Measurements from ENCODE around the gene DRD1.
"Not testable (repeated sequence)": the region's sequence is repeated elsewhere in the genome, so short reads cannot be mapped to it uniquely, and the experiment has no call there.

DRD1 gene

DNA sequence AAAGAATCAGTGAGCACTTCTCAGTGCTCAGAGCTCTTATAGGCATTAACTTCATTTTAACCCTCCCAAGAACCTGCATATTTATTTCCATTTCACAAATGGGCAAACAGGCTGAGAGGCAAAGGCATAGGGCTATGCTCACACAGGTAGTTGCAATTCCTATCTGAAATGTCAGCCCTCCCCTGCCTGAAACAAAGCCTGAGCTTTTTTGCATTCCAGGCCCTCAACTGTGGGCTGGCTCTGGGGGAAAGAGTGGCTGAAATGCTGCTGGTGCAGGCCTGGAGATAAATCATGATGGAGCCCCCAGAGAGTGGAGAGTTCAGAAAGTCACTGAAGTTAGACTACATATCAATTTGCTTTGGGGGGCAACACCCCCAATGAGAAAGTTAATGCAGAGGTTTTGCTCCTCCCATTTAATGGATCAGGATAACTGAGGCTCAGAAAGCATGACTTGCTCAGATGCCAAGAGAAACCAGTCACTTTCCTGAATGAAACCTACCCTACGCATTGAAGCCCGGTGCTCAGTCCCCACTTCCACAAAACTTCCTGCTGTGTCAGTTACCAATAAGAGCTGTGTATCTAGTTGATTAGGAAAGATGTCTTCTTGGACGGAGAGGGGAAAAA, 5.6 kb downstream of the DRD1 start:
- TF ChIP-seq Cebpa-rat (IDR thresholded peaks at IDR 0.05) = no peak
- Histone ChIP-seq H3K4me2 (no peak overlapping the region), H3K9ac (no peak overlapping the region), H3K9me3 (no peaks in the 10 kb centered on the region), H3K36me3 (no peaks in the 10 kb centered on the region), H3K27ac (no peak overlapping the region), H4K20me1 (no peaks in the 10 kb centered on the region), H3K27me3 (peaks cover 12% of the 10 kb centered on the region), H3K4me3 (no peak overlapping the region), H3K4me1 (no peaks in the 10 kb centered on the region)

DNA sequence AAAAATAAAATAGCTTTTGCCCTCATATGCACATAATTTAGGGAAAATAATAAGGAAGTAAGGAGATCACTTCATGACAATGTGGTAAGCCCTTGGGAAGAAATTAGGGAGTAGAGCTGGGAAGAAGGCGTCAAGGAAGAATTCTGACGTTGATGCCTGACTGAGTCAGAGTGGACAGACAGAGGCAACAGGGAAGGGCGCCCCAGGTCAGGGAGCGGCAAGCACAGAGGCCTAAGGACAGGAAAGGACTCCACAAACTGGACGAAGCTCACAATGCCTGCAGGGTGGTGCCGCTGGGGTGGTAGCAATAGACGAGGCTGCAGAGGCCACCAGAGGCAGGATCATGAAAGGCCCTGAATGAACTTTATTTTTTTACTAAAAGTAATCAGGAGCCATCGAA, 7.6 kb downstream of the DRD1 start:
- no peaks in the 10 kb centered on the region for H3K9me3 ChIP-seq

DNA sequence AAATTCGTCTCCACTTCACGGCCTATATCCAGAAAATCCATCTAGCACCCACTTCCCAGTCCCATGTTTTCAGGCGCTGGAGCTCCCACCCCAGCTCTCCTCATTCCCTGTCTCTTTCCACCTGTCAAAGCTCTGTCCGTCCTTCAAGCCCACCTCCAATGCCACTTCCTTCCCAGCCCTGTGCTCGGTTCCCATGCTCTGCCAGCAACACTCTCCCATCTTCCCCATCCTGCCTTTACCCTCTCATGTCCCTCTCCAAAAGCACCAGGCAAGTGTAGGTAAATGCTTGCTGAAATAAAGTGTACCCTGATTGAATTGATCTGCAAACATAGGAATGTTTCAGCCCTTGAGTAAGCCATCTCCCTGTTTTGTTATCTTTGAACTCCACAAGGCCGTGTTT, 9.2 kb downstream of the DRD1 start:
- Histone ChIP-seq H3K27ac (no peak overlapping the region), H3K27me3 (no peaks in the 10 kb centered on the region), H3K4me2 (no peak overlapping the region), H3K9ac (no peak overlapping the region), H4K20me1 (no peaks in the 10 kb centered on the region), H3K36me3 (no peaks in the 10 kb centered on the region), H3K9me3 (no peaks in the 10 kb centered on the region), H3K4me3 (no peak overlapping the region), H3K4me1 (no peaks in the 10 kb centered on the region)
- no peak for TF ChIP-seq Cebpa-rat (IDR thresholded peaks at IDR 0.05)

More for the DNA sequence above, 7.6 kb downstream of the DRD1 start:
- H3K4me1 ChIP-seq = no peaks in the 10 kb centered on the region
- H3K27me3 ChIP-seq = no peaks in the 10 kb centered on the region
- no peak overlapping the region for H3K4me2 ChIP-seq
- no peak for TF ChIP-seq Cebpa-rat (IDR thresholded peaks at IDR 0.05)
- H3K27ac ChIP-seq = no peak overlapping the region
- H3K36me3 ChIP-seq = no peaks in the 10 kb centered on the region
- no peak overlapping the region for H3K9ac ChIP-seq
- no peak overlapping the region for H3K4me3 ChIP-seq
- H4K20me1 ChIP-seq = no peaks in the 10 kb centered on the region

DNA sequence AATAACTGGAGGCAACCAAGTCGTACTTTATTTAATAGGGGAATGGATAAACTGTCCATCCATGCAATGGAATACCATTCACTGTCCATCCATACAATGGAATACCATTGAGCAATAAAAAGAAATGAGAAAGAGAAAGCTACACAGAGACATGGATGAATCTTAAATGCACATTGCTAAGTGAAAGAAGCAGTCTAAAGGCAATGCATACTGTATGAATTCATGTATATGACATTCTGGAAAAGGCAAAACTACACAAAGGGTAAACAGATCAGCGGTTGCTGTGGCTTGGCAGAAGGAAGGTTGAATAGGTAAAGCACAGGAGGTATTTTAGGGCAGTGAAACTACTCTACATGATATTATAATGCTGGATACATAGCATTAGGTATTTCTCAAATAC, 16.2 kb downstream of the DRD1 start:
- H3K4me3 ChIP-seq = no peak overlapping the region
- no peaks in the 10 kb centered on the region for H4K20me1 ChIP-seq

DNA sequence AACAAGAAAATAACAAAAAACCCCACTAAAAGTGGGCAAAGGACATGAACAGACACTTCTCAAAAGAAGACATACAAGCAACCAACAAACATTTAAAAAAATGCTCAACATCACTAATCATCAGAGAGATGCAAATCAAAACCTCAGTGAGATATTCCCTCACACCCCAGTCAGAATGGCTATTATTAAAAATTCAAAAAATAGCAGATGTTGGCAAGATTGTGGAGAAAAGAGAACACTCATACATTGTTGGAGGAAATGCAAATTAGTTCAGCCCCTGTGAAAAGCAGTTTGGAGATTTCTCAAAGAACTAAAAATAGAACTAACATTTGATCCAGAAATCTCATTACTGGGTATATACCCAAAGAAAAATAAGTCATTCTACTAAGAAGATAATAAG, 19.4 kb downstream of the DRD1 start:
- H3K4me3 ChIP-seq, H3K4me1 ChIP-seq, H3K9me3 ChIP-seq, H3K36me3 ChIP-seq, H3K9ac ChIP-seq, H4K20me1 ChIP-seq, H3K27me3 ChIP-seq, H3K4me2 ChIP-seq, H3K27ac ChIP-seq: not testable (repeated sequence)

More for the DNA sequence above, 16.2 kb downstream of the DRD1 start:
- no peaks in the 10 kb centered on the region for H3K4me1 ChIP-seq
- H3K27me3 ChIP-seq = no peaks in the 10 kb centered on the region
- no peak overlapping the region for H3K27ac ChIP-seq
- H3K36me3 ChIP-seq = no peaks in the 10 kb centered on the region
- H3K9me3 ChIP-seq = peaks cover 5% of the 10 kb centered on the region; the same call in 1 of the 2 replicates
- no peak for TF ChIP-seq Cebpa-rat (IDR thresholded peaks at IDR 0.05)
- H3K4me2 ChIP-seq = no peak overlapping the region
- H3K9ac ChIP-seq = no peak overlapping the region

DNA sequence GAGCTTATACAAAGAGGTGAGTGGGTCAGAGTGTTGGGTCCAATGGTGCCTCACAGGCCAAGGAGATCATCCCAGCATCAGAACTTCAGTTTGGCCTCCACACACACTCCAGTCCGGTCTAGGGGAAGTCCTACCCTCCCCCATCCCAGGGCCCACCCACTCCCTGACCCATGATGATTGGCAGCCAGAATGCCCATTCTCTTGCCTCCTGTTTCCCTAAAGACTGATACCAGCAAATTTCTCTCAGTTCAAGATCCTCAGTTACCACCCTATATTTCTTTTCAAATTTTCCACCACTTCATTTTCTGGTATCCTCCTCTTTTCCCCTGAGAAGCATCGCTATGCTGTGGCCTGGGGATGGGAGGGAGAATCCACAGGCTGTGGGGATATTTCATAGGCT, 21.9 kb downstream of the DRD1 start:
- TF ChIP-seq Cebpa-rat (IDR thresholded peaks at IDR 0.05) = no peak
- no peak overlapping the region for H3K27ac ChIP-seq
- no peaks in the 10 kb centered on the region for H3K27me3 ChIP-seq
- no peak overlapping the region for H3K4me3 ChIP-seq
- no peak overlapping the region for H3K9ac ChIP-seq
- no peaks in the 10 kb centered on the region for H3K36me3 ChIP-seq
- H3K9me3 ChIP-seq = no peaks in the 10 kb centered on the region
- no peaks in the 10 kb centered on the region for H4K20me1 ChIP-seq
- no peaks in the 10 kb centered on the region for H3K4me1 ChIP-seq
- no peak overlapping the region for H3K4me2 ChIP-seq

DNA sequence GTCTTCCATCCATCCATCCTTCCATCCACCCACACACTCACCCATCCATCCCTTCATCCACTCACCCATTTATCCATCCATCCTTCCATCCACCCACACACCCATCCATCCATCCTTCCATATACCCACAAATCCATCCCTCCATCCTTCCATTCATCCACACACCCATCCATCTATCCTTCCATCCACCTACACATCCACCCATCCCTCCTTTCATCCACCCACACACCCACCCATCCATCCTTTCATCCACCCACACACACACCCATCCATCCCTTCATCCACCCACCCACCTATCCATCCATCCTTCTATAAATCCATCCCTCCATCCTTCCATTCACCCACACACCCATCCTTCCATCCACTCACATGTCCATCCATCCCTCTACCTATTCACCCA, 23.6 kb downstream of the DRD1 start:
- TF ChIP-seq Cebpa-rat (IDR thresholded peaks at IDR 0.05) = no peak
- no peaks in the 10 kb centered on the region for H4K20me1 ChIP-seq
- no peak overlapping the region for H3K27ac ChIP-seq
- no peaks in the 10 kb centered on the region for H3K4me1 ChIP-seq
- H3K36me3 ChIP-seq = no peaks in the 10 kb centered on the region
- H3K4me3 ChIP-seq = no peak overlapping the region
- H3K9me3 ChIP-seq = no peaks in the 10 kb centered on the region
- H3K9ac ChIP-seq = no peak overlapping the region
- H3K4me2 ChIP-seq = no peak overlapping the region
- no peaks in the 10 kb centered on the region for H3K27me3 ChIP-seq

DNA sequence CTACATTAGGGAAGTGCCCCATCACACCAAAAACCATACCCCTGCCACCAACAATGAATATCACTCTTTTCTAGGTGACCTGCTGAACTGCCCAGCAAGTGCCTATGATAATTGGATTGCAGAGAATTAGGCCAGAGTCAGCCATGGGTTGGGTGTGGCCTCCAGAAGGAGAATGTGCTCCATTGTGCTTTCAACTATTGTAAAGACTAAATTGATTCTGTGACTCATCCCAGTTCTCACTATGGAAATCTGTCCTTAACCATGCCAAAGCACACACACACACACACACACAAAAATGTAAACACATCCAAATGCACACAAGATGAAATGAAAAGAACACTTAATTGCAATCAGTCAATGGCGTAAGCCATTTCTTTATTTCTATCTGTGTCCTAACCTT, 25.7 kb downstream of the DRD1 start:
- no peak overlapping the region for H3K4me3 ChIP-seq
- H3K9ac ChIP-seq = no peak overlapping the region
- no peaks in the 10 kb centered on the region for H3K9me3 ChIP-seq
- no peak overlapping the region for H3K27ac ChIP-seq
- H3K36me3 ChIP-seq = no peaks in the 10 kb centered on the region
- TF ChIP-seq Cebpa-rat (IDR thresholded peaks at IDR 0.05) = no peak
- H3K4me2 ChIP-seq = no peak overlapping the region
- no peaks in the 10 kb centered on the region for H3K27me3 ChIP-seq
- H3K4me1 ChIP-seq = no peaks in the 10 kb centered on the region
- H4K20me1 ChIP-seq = no peaks in the 10 kb centered on the region

DNA sequence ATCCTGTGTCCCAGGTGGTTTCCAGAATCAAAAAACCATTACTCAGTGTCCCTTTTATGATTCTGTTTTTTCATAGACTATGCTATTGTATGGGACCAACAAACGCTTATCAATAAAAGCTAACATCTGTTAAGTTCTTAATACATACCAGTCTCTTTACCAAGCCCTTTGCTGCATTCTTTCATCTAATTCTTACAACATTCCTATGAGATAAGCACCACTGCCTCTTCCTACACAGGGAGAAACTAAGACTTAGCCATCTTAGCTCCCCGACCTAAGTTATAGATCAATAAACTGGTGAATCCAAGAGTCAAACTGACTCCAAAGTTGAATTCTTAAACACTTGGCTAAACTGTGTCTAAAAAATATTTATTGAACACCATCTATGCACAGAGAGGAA, 26.6 kb downstream of the DRD1 start:
- no peaks in the 10 kb centered on the region for H3K27me3 ChIP-seq
- no peak overlapping the region for H3K4me2 ChIP-seq
- H3K9me3 ChIP-seq = no peaks in the 10 kb centered on the region
- no peaks in the 10 kb centered on the region for H3K4me1 ChIP-seq
- no peak overlapping the region for H3K27ac ChIP-seq
- H4K20me1 ChIP-seq = no peaks in the 10 kb centered on the region
- no peak for TF ChIP-seq Cebpa-rat (IDR thresholded peaks at IDR 0.05)
- H3K4me3 ChIP-seq = no peak overlapping the region
- H3K9ac ChIP-seq = no peak overlapping the region
- H3K36me3 ChIP-seq = no peaks in the 10 kb centered on the region

DNA sequence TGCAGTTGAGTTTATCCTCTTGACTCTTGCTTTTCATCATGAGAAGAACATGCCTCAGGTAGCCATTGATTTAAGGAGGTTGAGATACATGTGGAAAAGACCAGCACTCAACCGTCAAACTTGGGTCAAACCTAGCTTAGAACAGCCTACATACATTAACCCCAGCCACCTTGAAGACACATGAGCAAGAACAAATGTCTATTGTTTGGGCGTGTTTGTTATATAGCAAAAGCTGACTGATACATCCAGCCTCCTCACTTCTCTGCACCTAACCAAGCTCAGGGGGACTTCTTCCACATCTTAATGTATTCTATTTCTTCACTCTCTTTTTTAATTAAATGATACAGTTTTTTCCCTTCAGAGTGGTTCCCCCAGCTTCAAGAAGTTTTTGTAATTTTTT, 28.7 kb downstream of the DRD1 start:
- Histone ChIP-seq H3K9me3 (no peaks in the 10 kb centered on the region), H3K9ac (no peak overlapping the region), H3K4me1 (no peaks in the 10 kb centered on the region), H3K27ac (no peak overlapping the region), H3K27me3 (no peaks in the 10 kb centered on the region), H3K4me3 (no peak overlapping the region), H3K36me3 (no peaks in the 10 kb centered on the region), H4K20me1 (no peaks in the 10 kb centered on the region), H3K4me2 (no peak overlapping the region)
- no peak for TF ChIP-seq Cebpa-rat (IDR thresholded peaks at IDR 0.05)

DNA sequence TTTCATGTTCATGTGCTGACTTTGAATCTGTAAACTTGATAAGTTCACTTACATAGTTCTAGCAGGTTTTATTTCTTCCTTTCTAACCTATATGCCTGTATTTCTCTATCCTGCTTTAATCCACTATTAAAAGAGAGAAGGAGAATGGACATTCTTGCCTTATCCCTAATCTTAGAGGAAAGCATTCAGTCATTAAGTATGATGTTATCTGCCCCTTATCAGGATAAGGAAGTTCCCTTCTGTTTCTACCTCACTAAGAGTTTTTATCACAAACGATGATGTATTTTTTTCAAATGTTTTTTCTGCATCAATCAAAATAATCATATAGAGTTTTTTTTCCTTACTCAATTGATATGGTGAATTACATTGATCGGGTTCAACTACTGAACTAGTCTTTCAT, 33.1 kb downstream of the DRD1 start:
- Histone ChIP-seq H3K4me2 (no peak overlapping the region), H3K36me3 (no peaks in the 10 kb centered on the region), H3K4me1 (no peaks in the 10 kb centered on the region), H3K9ac (no peak overlapping the region), H3K27me3 (no peaks in the 10 kb centered on the region), H3K9me3 (no peaks in the 10 kb centered on the region), H3K4me3 (no peak overlapping the region), H4K20me1 (no peaks in the 10 kb centered on the region), H3K27ac (no peak overlapping the region)
- no peak for TF ChIP-seq Cebpa-rat (IDR thresholded peaks at IDR 0.05)

Measured in BLaER1 (cell line).